ENCODE data around the gene CAAP1. TPM values are rescaled to one million over a fixed set of nuclear protein-coding genes. Genes with fewer than 3 reads are reported as not detected.

CAAP1 gene
- total and polyA plus RNA-seq, 8 donors, result 12.4 to 34.9 (median 29.2) TPM

DNA sequence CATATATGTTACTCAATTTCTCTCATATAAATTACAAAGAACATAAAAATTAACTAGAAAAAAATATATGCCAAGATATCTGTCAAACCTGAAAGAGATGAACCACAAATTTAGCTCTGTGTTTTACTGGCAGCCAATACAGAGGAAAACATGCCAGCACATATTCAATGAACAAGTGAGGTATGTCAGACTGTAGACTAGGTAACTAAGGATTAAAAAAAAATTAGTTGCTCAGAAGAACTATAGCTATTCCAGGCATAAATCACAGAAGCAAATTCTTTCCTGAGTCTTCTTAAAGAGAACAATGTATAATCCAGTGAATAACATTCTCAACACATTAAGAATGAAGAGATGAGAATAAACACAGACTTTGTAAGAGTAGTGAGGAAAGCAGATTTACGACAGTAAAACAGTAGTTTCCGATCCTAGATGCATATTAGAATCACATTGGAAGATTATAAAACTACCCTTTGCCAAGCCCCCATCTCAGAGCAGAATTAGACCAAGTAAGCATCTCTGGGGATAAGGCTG, 20.6 kb upstream of the CAAP1 start:
- no peak overlapping the region for H3K27ac ChIP-seq
- TF ChIP-seq, protein P1, sequence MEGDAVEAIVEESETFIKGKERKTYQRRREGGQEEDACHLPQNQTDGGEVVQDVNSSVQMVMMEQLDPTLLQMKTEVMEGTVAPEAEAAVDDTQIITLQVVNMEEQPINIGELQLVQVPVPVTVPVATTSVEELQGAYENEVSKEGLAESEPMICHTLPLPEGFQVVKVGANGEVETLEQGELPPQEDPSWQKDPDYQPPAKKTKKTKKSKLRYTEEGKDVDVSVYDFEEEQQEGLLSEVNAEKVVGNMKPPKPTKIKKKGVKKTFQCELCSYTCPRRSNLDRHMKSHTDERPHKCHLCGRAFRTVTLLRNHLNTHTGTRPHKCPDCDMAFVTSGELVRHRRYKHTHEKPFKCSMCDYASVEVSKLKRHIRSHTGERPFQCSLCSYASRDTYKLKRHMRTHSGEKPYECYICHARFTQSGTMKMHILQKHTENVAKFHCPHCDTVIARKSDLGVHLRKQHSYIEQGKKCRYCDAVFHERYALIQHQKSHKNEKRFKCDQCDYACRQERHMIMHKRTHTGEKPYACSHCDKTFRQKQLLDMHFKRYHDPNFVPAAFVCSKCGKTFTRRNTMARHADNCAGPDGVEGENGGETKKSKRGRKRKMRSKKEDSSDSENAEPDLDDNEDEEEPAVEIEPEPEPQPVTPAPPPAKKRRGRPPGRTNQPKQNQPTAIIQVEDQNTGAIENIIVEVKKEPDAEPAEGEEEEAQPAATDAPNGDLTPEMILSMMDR (IDR thresholded peaks at IDR 0.05), result no peak
- ATAC-seq, result no peak
- H3K36me3 ChIP-seq, result peaks cover 0 to 71% of the 10 kb centered on the region in 2 donors
- no peak for DNase-seq
- no peaks in the 10 kb centered on the region for H3K9me3 ChIP-seq
- intact Hi-C loops (cut with DNase I), result no loop called here
- H3K27me3 ChIP-seq, result no peaks in the 10 kb centered on the region
- no peak overlapping the region for H3K4me3 ChIP-seq
- H3K4me1 ChIP-seq, result no peaks in the 10 kb centered on the region

DNA sequence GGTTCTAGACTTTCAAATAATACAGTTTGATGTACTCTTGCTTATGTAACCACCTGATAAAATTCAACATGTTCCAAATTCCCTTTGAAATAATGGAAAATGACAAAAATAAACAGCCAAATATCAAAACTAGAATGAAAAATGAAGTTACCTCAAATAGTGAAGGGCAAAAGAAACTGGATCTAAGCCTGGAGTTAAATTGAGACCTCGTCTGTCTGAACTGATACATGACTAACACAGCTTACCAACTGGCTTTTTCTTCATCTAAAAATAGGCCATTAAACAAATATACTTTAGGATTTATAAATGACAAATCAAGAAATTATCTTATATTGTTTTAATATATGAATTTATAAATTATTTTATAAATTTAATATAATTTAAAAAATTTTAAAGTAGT, 12.1 kb upstream of the CAAP1 start:
- TF ChIP-seq, protein P1 (IDR thresholded peaks at IDR 0.05), result no peak
- Histone ChIP-seq H3K4me1 (no peaks in the 10 kb centered on the region), H3K4me3 (no peak overlapping the region), H3K27ac (no peak overlapping the region), H3K36me3 (peaks cover 0 to 69% of the 10 kb centered on the region in 2 donors), H3K27me3 (no peaks in the 10 kb centered on the region), H3K9me3 (no peaks in the 10 kb centered on the region)
- intact Hi-C loops (cut with DNase I), result no loop called here
- DNase-seq (no peak), ATAC-seq (no peak)

DNA sequence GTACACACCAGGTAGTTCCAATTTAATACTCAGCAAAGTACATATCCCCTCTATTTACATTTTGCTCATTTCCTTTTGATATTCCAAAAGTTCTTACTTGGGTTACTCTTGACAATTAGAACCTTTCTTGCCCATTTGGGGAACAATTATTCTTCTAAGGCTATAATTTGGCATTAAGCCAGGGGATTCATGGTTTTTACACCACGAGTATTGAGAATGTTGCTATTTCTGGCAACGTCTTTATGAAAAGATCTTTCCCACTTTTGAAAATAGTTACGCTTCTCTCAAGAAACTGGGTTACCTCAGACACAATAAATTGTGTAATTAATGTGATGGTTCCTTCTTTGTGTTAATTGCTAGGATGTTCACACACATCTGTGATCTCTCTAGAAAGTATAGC, 11.5 kb upstream of the CAAP1 start:
- intact Hi-C loops (cut with DNase I), result no loop called here

DNA sequence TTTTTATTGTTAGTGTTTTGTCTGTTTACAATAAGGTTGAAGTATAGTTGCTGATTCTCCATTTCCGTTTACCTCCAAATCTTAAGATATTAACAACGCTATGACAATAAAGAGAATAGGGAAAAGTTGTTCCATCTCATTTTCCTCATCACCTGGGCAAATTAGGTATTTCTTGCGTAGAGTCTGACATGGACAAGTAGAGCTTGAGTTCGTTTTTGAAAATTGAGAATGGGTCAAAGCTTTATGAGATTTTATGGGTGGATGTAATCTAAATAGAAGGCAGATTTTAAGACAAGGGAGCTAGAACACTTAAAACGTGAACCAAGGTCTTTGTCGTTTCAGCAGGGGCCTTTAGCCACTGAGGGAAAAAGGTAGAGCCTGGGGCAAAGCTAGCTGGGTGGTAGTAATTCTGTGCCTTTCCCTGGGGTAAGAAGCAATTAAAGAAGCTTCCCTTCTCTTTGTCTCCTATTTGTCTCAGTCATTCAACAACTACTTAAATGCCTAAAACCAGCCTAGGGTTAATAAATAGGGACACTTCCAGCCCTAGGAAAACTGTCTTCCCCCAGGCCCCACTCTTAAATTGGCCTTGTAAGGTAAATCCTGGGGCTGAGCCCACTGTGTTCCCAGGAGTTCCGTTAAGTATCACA, 551 bp upstream of the CAAP1 start:
- peak in 1 of 4 donors; percentile 3 for DNase-seq
- Histone ChIP-seq H3K4me1 (peaks cover 9 to 26% of the 10 kb centered on the region in 2 donors), H3K27me3 (no peaks in the 10 kb centered on the region), H3K4me3 (peak overlapping the region; percentile 89 to 99), H3K36me3 (no peaks in the 10 kb centered on the region), H3K27ac (peak overlapping the region; percentile 98), H3K9me3 (peaks cover 0 to 9% of the 10 kb centered on the region in 2 donors)
- TF ChIP-seq, protein P1 (IDR thresholded peaks at IDR 0.05), result no peak
- ATAC-seq, result no peak
- intact Hi-C loops (cut with DNase I), result loop anchor here in 1 of 2 donors (10.0 kb wide), 1 partner anchor 52 kb away; the partner anchor contains the start of gene PLAA

More for the DNA sequence above, 11.5 kb upstream of the CAAP1 start:
- Histone ChIP-seq H3K27me3 (no peaks in the 10 kb centered on the region), H3K4me1 (no peaks in the 10 kb centered on the region), H3K36me3 (peaks cover 0 to 64% of the 10 kb centered on the region in 2 donors), H3K9me3 (no peaks in the 10 kb centered on the region), H3K4me3 (no peak overlapping the region), H3K27ac (no peak overlapping the region)
- TF ChIP-seq, protein P1 (IDR thresholded peaks at IDR 0.05), result no peak
- DNase-seq (no peak), ATAC-seq (no peak)

DNA sequence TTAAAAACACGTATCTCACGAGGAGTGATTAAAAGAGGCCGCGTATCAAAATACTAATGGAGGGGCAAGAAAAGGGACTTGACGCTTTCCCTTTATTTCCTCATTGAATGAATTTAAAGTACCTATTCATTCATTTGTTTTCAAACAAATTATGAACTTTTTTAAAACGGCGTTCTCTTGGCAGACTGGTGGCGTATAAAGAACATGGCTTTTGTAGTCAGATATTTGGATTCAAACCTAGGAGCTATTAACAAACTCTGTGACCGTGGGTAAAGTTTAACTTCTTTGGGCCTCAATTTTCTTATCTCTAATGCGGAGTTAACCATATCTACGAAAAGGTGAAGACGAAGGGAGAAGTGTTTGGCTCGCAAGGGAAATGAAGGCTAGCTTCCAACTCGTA, 876 bp downstream of the CAAP1 start:
- ATAC-seq (no peak), DNase-seq (peak in 1 of 4 donors; percentile 1)
- Histone ChIP-seq H3K27me3 (no peaks in the 10 kb centered on the region), H3K4me1 (peaks cover 9 to 26% of the 10 kb centered on the region in 2 donors), H3K27ac (peak overlapping the region; percentile 98), H3K4me3 (peak overlapping the region; percentile 89 to 99), H3K9me3 (peaks cover 0 to 9% of the 10 kb centered on the region in 2 donors), H3K36me3 (peaks cover 0 to 5% of the 10 kb centered on the region in 2 donors)
- TF ChIP-seq, protein P1 (IDR thresholded peaks at IDR 0.05), result no peak
- intact Hi-C loops (cut with DNase I), result loop anchor here in 1 of 2 donors (10.0 kb wide), 1 partner anchor 53 kb away; the partner anchor contains the start of gene PLAA

All from left lung (tissue), 10 donors.